GM12878 (cell line): ENCODE data around the gene SH3BP5. TPM values are rescaled to one million over a fixed set of nuclear protein-coding genes. Genes with fewer than 3 reads are reported as not detected.

Source experiments
- ASH2L ChIP-seq: fragments of 300-600, 200-600 bp; sonication (generic); IDR thresholded peaks from 2 replicates; pipeline ENCODE4 v1.6.1; 2017; ENCODE audit warnings: low read depth, mild to moderate bottlenecking, borderline replicate concordance
- CHD2 ChIP-seq: IDR thresholded peaks from 2 replicates; pipeline ENCODE4 v1.6.1; 2011; ENCODE audit warnings: low read depth, low read length, improper control_type of control experiment, borderline replicate concordance
- FOXM1 ChIP-seq: IDR thresholded peaks from 2 replicates; pipeline ENCODE4 v1.6.1; 2012; ENCODE audit warnings: low read depth, mild to moderate bottlenecking, inconsistent platforms, low read length, moderate library complexity
- KAT2A ChIP-seq: conservative IDR thresholded peaks from 2 replicates; pipeline ENCODE4 v1.6.1; 2011; ENCODE audit warnings: low read depth, low read length; ENCODE audit not compliant: control insufficient read depth
- NBN ChIP-seq: fragments of 450-650 bp; IDR thresholded peaks from 2 replicates; pipeline ENCODE4 v1.6.1; 2016
- POU2F2 ChIP-seq: IDR thresholded peaks from 3 replicates; pipeline ENCODE4 v1.6.1; 2011; ENCODE audit warnings: low read depth, mild to moderate bottlenecking, low read length, borderline replicate concordance
- SPI1 ChIP-seq: IDR thresholded peaks from 2 replicates; pipeline ENCODE4 v1.6.1; 2011; ENCODE audit warnings: low read depth, mild to moderate bottlenecking, low read length, moderate library complexity, borderline replicate concordance; ENCODE audit not compliant: insufficient read depth
- TCF7 ChIP-seq: IDR thresholded peaks from 2 replicates; pipeline ENCODE4 v1.6.1; 2014; ENCODE audit warnings: antibody characterized with exemption, borderline replicate concordance
- ZSCAN29 ChIP-seq: fragments of 450-650 bp; IDR thresholded peaks from 2 replicates; pipeline ENCODE4 v1.6.1; 2017; ENCODE audit warnings: mild to moderate bottlenecking, moderate library complexity
- polyA plus RNA-seq, 11 experiments: library from polyadenylated mRNA; depleted of rRNA in 4 of 11; unstranded in 6 of 11; stranded (reverse) in 5 of 11; fragments of >200 nt; fragmentation: Nextera tagmentation in 4 of 11; fragmentation: Illumina TruSeq in 1 of 11; extraction: Ambion mirVana in 4 of 11; extraction: Trizol in 1 of 11; gene quantifications; 1 replicate in 1 of 11; 2 replicates in 10 of 11; pipeline versions ENCODE4 v1.2.1 to v1.2.3, GENCODE V29; 2011 to 2016; ENCODE audit warnings: inconsistent platforms in 2 of 11, missing spikeins in 2 of 11, low read depth in 1 of 11
- total RNA-seq, 4 experiments: library from RNA; depleted of rRNA in 3 of 4; stranded (reverse); fragments of >200 nt in 3 of 4; fragmentation: Illumina TruSeq in 1 of 4; extraction: Trizol in 1 of 4; gene quantifications; 2 replicates each; pipeline versions ENCODE4 v1.2.1 to v1.2.3, GENCODE V29; 2013 to 2021
- TF ChIP-seq, protein P1 (sequence below), 3 experiments: IDR thresholded peaks in 2 of 3; conservative IDR thresholded peaks in 1 of 3; 2 replicates each; pipeline ENCODE4 v1.5.1; 2011; ENCODE audit warnings: low read depth in 3 of 3, low read length in 3 of 3, mild to moderate bottlenecking in 3 of 3, control low read depth in 2 of 3, moderate library complexity in 2 of 3, inconsistent platforms in 1 of 3, mixed read lengths in 1 of 3; ENCODE audit not compliant: control insufficient read depth in 2 of 3, insufficient read depth in 1 of 3; ENCODE audit errors: extremely low read depth in 1 of 3
- TF ChIP-seq, protein P2 (sequence below): fragments of 450-650 bp; IDR thresholded peaks from 2 replicates; pipeline ENCODE4 v1.6.1; 2017; ENCODE audit warnings: mild to moderate bottlenecking, moderate library complexity
- TF ChIP-seq, protein P3 (sequence below): fragments of 450-650 bp; formaldehyde crosslinking; IDR thresholded peaks from 2 replicates; pipeline ENCODE4 v1.4.0; 2022; ENCODE audit warnings: mild to moderate bottlenecking, moderate library complexity
- TF ChIP-seq, protein P4 (sequence below): fragments of 450-650 bp; IDR thresholded peaks from 2 replicates; pipeline ENCODE4 v1.6.1; 2017; ENCODE audit warnings: mild to moderate bottlenecking, moderate library complexity

The SH3BP5 gene
- total and polyA plus RNA-seq, 10 of the 15 experiments (the other 5 are each of a cell fraction or from before 2014, with no cell fraction given) = 14.9 to 87.5 (median 43.7) TPM

DNA sequence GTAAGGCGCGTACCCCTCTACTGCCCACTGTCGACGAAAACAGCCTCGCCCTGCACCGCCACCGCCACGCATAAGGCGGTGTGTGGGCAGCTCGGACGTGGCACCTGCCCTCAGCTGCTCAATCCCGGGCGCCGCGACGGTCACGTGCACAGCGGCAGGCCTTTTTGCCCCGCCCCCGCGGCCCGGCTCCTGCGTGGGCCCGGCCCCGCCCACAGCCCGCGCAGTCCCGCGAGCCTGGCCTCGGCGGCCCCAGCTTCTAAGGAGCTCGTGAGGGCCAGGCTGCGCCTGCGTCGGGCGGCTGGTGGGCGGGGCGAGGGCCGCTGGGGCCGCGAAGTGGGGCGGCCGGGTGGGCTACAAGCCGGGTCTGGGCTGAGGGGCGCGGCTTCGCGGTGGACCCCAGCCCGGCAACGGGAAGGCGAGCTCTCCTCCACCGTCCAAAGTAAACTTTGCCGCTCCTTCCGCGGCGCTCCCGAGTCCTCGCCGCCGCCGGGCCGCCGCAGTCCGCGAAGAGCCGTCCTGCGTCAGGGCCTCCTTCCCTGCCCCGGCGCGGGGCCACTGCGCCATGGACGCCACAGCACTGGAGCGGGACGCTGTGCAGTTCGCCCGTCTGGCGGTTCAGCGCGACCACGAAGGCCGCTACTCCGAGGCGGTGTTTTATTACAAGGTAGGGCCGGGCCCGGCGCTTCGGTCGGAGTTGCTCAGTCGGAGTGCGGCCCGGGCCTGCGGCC, 126.3 kb downstream of the SH3BP5 start, which contains the start of gene CAPN7 (continued):
- TF ChIP-seq, protein P1, sequence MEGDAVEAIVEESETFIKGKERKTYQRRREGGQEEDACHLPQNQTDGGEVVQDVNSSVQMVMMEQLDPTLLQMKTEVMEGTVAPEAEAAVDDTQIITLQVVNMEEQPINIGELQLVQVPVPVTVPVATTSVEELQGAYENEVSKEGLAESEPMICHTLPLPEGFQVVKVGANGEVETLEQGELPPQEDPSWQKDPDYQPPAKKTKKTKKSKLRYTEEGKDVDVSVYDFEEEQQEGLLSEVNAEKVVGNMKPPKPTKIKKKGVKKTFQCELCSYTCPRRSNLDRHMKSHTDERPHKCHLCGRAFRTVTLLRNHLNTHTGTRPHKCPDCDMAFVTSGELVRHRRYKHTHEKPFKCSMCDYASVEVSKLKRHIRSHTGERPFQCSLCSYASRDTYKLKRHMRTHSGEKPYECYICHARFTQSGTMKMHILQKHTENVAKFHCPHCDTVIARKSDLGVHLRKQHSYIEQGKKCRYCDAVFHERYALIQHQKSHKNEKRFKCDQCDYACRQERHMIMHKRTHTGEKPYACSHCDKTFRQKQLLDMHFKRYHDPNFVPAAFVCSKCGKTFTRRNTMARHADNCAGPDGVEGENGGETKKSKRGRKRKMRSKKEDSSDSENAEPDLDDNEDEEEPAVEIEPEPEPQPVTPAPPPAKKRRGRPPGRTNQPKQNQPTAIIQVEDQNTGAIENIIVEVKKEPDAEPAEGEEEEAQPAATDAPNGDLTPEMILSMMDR (IDR thresholded peaks at IDR 0.05 in 2 of 3, conservative IDR thresholded peaks at IDR 0.05 in 1 of 3; ENCODE audit: control insufficient read depth in 2 of 3, extremely low read depth in 1 of 3, insufficient read depth in 1 of 3, low read depth in 3 of 3, low read length in 3 of 3) = peak; percentile 39 to 40 (median 39); a peak in 4 of 6 replicates
- TF ChIP-seq NBN (0 out of 2 replicates have a peak, but pooled peaks have one; percentile 61), FOXM1 (no peak), POU2F2 (peak; percentile 73; the same call in 2 of the 3 replicates), TCF7 (no peak), SPI1 (no peak), CHD2 (peak; percentile 94), ZSCAN29 (no peak), ASH2L (no peak), KAT2A (no peak)
- TF ChIP-seq, protein P2, sequence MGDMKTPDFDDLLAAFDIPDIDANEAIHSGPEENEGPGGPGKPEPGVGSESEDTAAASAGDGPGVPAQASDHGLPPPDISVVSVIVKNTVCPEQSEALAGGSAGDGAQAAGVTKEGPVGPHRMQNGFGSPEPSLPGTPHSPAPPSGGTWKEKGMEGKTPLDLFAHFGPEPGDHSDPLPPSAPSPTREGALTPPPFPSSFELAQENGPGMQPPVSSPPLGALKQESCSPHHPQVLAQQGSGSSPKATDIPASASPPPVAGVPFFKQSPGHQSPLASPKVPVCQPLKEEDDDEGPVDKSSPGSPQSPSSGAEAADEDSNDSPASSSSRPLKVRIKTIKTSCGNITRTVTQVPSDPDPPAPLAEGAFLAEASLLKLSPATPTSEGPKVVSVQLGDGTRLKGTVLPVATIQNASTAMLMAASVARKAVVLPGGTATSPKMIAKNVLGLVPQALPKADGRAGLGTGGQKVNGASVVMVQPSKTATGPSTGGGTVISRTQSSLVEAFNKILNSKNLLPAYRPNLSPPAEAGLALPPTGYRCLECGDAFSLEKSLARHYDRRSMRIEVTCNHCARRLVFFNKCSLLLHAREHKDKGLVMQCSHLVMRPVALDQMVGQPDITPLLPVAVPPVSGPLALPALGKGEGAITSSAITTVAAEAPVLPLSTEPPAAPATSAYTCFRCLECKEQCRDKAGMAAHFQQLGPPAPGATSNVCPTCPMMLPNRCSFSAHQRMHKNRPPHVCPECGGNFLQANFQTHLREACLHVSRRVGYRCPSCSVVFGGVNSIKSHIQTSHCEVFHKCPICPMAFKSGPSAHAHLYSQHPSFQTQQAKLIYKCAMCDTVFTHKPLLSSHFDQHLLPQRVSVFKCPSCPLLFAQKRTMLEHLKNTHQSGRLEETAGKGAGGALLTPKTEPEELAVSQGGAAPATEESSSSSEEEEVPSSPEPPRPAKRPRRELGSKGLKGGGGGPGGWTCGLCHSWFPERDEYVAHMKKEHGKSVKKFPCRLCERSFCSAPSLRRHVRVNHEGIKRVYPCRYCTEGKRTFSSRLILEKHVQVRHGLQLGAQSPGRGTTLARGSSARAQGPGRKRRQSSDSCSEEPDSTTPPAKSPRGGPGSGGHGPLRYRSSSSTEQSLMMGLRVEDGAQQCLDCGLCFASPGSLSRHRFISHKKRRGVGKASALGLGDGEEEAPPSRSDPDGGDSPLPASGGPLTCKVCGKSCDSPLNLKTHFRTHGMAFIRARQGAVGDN = peak; percentile 93
- TF ChIP-seq, protein P3, sequence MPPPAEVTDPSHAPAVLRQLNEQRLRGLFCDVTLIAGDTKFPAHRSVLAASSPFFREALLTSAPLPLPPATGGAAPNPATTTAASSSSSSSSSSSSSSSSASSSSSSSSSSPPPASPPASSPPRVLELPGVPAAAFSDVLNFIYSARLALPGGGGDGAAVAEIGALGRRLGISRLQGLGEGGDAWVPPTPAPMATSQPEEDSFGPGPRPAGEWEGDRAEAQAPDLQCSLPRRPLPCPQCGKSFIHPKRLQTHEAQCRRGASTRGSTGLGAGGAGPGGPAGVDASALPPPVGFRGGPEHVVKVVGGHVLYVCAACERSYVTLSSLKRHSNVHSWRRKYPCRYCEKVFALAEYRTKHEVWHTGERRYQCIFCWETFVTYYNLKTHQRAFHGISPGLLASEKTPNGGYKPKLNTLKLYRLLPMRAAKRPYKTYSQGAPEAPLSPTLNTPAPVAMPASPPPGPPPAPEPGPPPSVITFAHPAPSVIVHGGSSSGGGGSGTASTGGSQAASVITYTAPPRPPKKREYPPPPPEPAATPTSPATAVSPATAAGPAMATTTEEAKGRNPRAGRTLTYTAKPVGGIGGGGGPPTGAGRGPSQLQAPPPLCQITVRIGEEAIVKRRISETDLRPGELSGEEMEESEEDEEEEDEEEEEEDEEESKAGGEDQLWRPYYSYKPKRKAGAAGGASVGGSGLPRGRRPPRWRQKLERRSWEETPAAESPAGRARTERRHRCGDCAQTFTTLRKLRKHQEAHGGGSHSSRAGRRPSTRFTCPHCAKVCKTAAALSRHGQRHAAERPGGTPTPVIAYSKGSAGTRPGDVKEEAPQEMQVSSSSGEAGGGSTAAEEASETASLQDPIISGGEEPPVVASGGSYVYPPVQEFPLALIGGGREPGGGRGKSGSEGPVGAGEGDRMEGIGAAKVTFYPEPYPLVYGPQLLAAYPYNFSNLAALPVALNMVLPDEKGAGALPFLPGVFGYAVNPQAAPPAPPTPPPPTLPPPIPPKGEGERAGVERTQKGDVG (CRISPR knock-in tag) = no peak
- TF ChIP-seq, protein P4, sequence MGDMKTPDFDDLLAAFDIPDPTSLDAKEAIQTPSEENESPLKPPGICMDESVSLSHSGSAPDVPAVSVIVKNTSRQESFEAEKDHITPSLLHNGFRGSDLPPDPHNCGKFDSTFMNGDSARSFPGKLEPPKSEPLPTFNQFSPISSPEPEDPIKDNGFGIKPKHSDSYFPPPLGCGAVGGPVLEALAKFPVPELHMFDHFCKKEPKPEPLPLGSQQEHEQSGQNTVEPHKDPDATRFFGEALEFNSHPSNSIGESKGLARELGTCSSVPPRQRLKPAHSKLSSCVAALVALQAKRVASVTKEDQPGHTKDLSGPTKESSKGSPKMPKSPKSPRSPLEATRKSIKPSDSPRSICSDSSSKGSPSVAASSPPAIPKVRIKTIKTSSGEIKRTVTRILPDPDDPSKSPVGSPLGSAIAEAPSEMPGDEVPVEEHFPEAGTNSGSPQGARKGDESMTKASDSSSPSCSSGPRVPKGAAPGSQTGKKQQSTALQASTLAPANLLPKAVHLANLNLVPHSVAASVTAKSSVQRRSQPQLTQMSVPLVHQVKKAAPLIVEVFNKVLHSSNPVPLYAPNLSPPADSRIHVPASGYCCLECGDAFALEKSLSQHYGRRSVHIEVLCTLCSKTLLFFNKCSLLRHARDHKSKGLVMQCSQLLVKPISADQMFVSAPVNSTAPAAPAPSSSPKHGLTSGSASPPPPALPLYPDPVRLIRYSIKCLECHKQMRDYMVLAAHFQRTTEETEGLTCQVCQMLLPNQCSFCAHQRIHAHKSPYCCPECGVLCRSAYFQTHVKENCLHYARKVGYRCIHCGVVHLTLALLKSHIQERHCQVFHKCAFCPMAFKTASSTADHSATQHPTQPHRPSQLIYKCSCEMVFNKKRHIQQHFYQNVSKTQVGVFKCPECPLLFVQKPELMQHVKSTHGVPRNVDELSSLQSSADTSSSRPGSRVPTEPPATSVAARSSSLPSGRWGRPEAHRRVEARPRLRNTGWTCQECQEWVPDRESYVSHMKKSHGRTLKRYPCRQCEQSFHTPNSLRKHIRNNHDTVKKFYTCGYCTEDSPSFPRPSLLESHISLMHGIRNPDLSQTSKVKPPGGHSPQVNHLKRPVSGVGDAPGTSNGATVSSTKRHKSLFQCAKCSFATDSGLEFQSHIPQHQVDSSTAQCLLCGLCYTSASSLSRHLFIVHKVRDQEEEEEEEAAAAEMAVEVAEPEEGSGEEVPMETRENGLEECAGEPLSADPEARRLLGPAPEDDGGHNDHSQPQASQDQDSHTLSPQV = no peak
